Spleen (tissue), 7 donors: Measurements from ENCODE around the gene PCDHGB1.
"Not testable (repeated sequence)": the region's sequence is repeated elsewhere in the genome, so short reads cannot be mapped to it uniquely, and the experiment has no call there.

Experiments
- CTCF ChIP-seq, 11 experiments: fragments of 200-600 bp in 7 of 11; fragments of 450-650 bp in 4 of 11; sonication (generic) in 4 of 11; IDR thresholded peaks in 8 of 11; conservative IDR thresholded peaks in 3 of 11; 1 replicate in 7 of 11; 2 replicates in 4 of 11; pipeline versions ENCODE4 v1.4.0 to v1.8.0; 2016 to 2021; ENCODE audit warnings: antibody characterized with exemption in 11 of 11, inconsistent platforms in 4 of 11, mild to moderate bottlenecking in 1 of 11
- POLR2A ChIP-seq, 3 donors: fragments of 450-650 bp; IDR thresholded peaks; one replicate each; pipeline ENCODE4 v1.5.1; 2017; ENCODE audit warnings: antibody characterized with exemption in 3 of 3, mild to moderate bottlenecking in 1 of 3
- POLR2AphosphoS5 ChIP-seq, 3 donors: sonication (generic); formaldehyde crosslinking; IDR thresholded peaks; one replicate each; pipeline ENCODE4 v1.5.1; 2017; ENCODE audit warnings: antibody characterized with exemption in 3 of 3
- donor health status: DM: no; HTN: no; CAD: no; lungs with moderate emphysema.
- donor health status: DM: no; HTN: no; CAD: no.
- donor health status: DM: no; HTN: no; CAD: no.

- not testable (repeated sequence) for TF ChIP-seq POLR2AphosphoS5, POLR2A (IDR thresholded peaks at IDR 0.05)
- peak in 7 of 11 experiments; percentile 19 to 51 (median 45) for TF ChIP-seq CTCF (IDR thresholded peaks at IDR 0.05 in 8 of 11, conservative IDR thresholded peaks at IDR 0.05 in 3 of 11)
Observed at GRCh38 chr5:141397756-141398551, 48.1 kb downstream of the PCDHGB1 start, which contains the start of gene PCDHGB5.
